HG02623 (cell line): ENCODE data around the gene ETV3L.
"Not testable (repeated sequence)": the region's sequence is repeated elsewhere in the genome, so short reads cannot be mapped to it uniquely, and the experiment has no call there.

Source experiments
- ATAC-seq: cut with Tn5 transposase; IDR thresholded peaks from one replicate; pipeline ENCODE4 v1.9.1; 2021; ENCODE audit warnings: moderate library complexity; ENCODE audit not compliant: unreplicated experiment

Gene ETV3L

DNA sequence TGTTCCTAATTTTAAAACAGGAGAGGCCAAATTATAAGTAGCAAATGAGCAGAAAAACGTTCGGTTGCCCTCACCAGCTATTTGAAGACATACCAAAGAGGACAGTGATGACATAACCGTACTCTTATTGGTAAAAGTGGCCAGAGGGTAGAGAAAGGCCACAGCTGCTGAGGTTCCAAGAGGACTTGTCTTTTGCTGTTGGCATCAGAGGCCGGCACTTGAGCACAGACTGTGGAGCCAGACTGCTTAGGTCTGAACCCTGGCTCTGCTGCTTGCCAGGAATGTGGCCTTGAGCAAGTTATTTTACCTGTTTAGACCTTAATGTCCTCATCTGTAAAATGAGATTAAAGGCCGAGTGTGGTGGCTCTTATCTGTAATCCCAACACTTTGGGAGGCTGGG lies 14.9 kb downstream of the ETV3L start:
- no peak for ATAC-seq

DNA sequence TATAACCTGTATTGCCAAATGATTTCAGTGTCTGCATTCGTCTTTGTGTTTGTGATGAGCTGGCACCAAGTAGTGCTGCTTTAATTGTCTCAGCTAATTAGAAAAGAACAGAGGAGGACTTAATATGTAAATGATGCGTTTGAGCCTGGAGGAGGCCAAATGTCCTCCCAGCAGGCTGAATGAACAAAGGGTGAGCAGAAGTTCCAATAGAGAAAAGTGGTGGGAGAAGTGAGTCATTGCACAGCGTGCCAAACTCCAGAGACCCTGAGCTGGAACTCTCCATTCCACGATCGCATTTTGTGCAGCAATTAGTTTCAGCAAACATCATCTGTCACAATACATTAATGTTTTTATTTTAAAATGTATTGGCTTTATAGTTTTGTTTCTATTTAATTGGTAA lies 17.9 kb downstream of the ETV3L start:
- no peak for ATAC-seq

DNA sequence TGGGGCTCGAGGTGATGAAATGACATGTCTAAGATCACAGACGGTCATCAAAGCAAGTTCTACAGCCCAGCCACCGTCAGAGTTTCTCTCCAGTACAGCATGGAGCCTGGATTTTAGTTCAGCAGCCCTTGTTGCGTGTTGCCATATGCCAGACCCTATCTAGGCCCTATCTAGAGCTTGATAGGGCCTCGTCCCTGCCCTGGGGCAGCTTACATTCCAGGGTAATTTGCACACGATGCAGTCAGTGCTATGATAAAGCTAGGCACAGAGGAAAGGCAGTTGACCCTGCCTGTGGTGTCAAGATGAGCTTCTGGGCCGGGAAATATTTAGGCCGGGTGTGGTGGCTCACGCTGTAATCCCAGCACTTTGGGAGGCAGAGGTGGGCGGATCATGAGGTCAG lies 18.9 kb downstream of the ETV3L start:
- no peak for ATAC-seq

DNA sequence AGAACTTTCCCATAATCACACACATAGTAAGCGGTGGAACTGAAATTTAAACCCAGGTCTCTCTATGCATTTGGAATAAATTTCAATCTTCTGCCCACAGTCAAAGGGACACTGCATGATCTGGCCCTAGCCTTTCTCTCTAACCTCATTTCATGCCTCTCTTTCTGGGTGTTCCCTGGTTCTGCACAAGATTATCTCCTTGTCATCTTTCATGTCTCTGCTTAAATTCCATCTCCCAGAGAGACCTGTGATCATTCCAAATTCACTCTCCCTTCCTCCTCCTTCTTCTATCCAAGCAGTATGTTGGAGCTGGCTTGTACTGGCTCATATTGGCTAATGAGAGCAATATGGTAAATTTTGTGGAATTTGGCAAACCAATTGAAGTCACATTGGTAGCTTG lies 22.2 kb downstream of the ETV3L start:
- ATAC-seq, result no peak

DNA sequence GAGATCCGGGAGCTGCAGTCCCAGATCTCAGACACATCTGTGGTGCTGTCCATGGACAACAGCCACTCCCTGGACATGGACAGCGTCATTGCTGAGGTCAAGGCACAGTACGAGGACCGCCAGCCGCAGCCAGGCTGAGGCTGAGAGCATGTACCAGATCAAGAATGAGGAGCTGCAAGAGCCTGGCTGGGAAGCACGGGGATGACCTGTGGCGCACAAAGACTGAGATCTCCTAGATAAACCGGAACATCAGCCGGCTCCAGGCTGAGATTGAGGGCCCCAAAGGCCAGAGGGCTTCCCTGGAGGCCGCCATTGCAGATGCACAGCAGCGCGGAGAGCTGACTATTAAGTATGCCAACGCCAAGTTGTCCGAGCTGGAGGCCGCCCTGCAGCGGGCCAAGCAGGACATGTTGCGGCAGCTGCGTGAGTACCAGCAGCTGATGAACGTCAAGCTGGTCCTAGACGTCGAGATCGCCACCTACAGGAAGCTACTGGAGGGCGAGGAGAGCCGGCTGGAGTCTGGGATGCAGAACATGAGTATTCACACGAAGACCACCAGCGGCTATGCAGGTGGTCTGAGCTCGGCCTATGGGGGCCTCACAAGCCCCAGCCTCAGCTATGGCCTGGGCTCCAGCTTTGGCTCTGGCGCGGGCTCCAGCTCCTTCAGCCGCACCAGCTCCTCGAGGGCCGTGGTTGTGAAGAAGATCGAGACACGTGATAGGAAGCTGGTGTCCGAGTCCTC lies 25.5 kb downstream of the ETV3L start:
- ATAC-seq, result no peak

DNA sequence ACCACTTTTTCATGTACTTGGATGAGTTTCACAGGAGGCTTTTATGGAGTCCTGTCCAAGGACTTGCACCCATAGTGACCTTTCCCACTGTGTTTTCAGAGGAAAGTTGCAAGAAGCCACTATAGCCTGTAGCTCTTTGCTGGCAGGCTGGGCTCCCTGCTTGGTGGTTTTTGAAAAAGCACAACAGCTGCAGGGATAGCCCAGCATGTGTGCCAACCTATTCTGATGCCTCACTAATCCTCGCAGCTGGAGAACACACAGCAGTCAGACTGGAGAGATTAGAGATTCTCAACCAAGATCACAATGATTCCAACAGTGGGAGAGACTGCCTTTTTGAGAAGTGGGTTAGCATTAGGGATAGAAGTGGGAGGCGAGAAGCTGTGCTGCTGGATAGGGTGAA lies 30.0 kb downstream of the ETV3L start:
- ATAC-seq, result no peak

DNA sequence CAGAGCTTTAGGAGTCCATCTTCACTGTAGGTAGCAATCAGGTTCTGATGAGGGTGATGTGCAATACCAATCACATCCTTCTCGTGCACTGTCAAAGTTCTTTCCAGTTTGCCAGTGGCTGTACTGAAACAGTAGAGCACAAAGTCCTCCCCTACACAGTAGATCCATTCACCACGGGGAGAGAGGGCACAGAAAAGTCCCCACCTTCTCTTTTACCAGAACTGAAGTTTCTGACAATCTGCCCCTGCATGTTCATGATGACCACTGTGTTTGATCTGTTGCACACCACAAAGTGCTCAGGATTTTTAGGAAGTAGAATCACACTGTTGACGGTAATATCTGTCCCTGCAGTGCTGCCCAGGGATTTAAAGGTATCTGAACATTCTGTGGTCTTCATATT lies 40.4 kb downstream of the ETV3L start:
- not testable (repeated sequence) for ATAC-seq

DNA sequence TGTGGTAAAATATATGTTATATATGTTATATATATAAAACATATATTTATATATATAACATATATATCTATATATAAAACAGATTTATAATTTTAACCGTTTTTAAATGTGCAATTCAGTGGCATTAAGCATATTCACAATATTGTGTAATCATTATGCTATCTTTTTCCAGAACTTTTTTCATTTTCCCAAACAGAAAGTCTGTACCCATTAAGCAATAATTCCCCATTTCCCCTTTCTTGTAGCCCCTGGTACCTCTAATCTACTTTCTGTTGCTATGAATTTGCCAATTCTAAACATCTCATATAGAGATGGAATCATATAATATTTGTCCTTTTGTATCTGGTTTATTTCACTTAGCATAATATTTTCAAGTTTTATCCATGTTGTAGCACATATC lies 43.3 kb downstream of the ETV3L start:
- no peak for ATAC-seq

DNA sequence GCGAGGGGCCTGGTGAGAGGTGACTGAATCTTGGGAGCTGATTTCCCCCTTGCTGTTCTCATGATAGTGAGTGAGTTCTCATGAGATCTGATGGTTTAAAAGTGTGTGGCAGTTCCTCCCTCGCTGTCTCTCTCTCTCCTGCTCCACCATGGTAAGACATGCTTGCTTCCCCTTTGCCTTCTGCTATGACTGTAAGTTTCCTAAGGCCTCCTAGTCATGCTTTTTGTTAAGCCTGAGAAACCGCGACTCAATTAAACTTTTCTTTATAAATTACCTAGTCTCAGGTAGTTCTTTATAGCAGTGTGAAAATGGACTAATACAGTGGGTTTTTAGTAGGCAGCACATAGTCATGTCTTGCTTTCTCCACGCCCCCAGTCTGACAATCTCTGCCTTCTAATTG lies 43.9 kb downstream of the ETV3L start:
- ATAC-seq, result not testable (repeated sequence)

DNA sequence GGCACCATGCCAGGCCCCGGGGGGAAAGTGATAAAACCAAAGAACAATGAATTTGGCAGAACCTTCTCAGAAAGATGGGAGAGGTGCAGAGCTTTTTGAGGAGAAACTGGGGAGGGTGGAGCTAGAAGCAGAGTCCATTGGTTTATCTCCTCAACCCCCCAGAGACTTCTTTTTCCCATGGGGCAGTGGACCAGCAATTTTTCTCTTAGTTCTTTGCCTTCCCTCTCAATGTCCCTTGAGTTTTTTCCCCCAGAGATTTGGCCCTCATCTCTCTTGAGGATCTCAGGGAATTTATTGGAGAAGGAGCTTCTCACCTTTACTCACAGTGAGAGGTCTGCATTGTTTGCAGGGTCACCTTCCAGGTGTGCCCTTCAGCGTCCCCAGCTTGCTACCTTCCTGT lies 48.8 kb downstream of the ETV3L start:
- ATAC-seq, result no peak

DNA sequence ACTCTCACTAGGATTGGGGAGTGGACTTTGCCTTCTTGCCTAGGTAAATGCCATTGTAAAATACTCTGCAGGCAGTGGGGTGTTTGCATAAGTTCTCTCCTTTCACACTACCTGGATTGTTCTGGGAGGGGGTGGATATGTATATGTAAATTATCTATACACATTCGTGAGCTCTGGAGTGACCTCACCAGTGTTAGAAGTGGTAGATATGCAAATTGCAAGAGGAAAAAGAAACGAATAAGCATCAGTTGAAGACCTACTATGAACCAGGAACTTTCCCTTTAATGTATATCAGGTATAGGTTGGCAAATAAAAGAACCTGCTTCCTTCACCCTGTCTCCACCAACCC lies 52.6 kb downstream of the ETV3L start:
- no peak for ATAC-seq

DNA sequence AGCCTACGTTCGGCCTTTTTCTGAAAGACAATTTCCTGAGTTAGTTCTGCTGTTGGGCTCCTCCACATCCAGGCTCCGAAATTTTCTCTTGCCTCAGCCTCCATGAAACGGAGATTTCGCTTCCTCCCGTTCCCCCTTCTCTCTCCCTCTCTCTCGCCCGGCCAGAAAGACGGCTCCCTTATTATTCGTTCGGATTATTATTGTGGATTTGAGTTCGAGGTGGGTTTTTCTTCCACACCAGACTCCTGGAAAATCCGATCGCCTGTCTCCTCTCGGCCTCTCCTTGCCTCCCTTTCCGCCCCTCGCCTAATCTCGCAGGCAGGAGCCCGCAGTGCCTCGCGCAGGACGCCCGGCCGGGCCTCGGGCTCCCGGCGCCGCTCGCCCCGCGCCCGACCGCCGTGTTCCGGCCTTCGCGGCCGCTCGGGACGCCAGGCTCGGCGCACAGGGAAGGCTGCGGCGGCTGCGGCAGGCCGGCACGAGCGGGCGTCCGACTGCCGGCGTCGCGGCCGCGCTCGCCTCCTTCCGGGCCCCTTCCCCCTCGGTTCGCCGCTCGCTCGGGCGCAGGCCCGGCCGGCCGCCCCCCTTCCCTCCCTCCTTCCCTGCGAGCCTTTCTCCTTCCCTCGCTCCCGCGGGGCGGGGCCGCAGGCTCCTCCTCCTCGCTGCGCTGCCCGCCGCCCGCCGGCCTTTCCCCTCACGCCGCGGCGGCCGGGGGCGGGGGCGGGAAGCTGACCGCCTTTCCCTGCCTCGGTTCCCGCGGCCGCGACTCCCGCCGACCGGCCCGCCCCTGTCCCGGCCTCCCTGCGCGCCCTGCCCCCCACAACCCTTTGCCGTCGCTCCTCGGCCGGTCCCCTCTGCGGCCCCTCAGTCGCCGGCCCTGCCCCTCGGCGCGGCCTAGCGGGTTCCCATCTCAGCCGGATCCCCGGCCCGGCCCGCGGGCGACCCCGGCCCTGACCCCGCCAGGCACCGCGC lies 54.1 kb downstream of the ETV3L start, which contains the start of gene ARHGEF11:
Gene ARHGEF11 (minus strand): TSS at position 493 of the 969 bp plus-strand sequence. CDS start 1,412 bp downstream, outside the sequence.
- no peak for ATAC-seq

DNA sequence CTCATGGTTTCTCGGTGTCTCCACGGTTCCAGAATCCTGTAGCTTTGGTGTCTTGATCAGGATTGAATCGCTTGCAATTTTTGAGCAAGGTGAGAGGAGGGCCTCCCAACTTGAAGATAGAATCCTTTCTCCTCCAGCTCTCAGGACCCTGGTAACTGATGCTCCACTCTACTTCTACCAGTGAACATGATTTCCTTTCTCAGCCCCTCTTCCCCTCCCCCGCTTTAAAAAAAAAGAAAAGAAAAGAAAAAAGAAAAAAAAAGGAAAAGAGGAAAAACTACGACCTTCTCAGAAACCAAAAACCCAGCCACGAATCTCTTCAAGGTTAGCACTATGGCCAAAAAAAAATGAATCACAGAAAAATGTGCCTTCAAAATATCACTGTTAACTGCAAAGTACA lies 55.3 kb downstream of the ETV3L start:
- no peak for ATAC-seq

DNA sequence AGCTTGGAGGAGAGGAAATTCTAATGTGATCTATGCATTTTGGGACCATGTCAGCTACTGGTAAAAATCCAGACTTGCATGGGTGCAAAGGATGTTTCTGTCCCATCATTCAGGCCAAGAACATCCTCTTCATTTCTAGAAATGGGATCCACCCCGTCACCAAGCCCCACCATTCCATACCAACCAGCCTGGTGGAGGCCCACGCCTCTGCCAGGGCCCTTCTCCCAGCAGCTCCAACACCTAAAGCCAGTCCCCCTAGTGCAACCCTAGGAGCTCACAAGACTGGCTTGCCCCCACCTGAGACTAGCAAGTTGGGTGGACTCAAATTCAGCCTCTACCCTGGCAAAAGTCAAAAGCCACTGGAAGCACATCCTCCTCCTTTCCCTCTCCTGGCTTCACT lies 55.9 kb downstream of the ETV3L start:
- ATAC-seq, result no peak

DNA sequence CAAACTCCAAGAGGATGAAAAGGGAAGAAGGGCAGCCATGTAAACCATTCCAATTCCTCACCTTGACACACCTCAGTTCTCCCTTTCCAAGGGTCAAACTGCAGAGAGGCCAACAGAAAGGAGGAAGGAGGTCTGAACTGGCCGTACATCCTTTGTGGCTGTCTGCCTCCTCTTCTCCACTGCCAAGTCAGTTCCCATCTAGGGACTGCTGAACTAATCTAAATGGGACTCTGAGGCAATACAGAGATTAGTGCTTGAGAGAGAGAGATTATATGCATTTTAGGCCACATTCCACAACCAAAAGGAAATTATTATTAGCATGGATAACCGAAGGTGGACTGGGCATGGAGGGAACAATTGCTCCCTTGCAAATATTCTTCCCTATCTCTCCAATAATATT lies 56.8 kb downstream of the ETV3L start:
- ATAC-seq, result no peak
